Measurements from ENCODE around the gene RHOT2. TPM values are rescaled to one million over a fixed set of nuclear protein-coding genes. Genes with fewer than 3 reads are reported as not detected.

RHOT2 gene
- total RNA-seq, 1 experiment from 2014 or later: 143 TPM

DNA sequence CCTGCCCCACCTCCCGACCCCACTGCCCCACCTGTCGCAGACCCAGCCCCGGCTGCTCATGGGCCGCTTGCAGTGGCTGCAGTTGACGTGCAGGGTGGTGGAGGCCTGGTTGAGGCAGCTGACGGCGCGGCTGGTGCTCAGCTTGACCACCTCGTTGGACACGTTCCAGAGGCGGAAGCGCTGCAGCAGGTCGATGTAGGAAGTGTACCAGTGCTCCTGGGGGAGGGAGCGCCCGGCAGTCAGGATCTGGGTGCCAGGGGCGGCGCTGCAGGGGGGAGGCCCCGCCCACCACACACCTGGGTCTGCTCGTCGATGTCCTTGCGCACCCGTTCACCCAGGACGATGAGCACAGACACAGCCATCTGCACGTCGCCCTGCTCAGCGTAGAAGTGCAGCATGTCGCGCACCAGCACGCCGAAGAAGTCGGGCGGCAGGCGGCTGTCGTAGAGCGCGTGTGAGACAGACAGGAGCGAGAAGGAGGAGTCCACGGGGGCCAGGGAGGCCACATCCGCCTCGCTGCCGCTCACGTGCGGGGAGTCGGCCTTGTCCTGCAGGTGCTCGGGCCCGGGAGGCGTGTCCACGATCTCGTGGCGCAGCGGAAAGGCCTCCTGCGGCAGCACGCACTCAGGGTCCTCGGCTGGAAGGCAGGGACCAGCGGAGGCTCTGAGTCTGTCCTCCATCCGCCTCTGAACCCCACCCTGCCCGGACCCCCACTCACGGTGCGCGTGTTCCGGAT lies 17.2 kb downstream of the RHOT2 start:
- no peaks in the 10 kb centered on the region for H3K9me3 ChIP-seq (ENCODE audit: insufficient read depth, low read depth)
- H3K27me3 ChIP-seq (ENCODE audit: insufficient read depth, low read depth): no peaks in the 10 kb centered on the region
- H3K9me2 ChIP-seq (ENCODE audit: insufficient read depth): no peaks in the 10 kb centered on the region
- H3K27ac ChIP-seq: no peak overlapping the region
- no peak overlapping the region for H3K4me3 ChIP-seq
- no peaks in the 10 kb centered on the region; the same call in 1 of the 2 replicates for H3K36me3 ChIP-seq (ENCODE audit: low read depth)
- H3K4me2 ChIP-seq: peak overlapping the region; percentile 86
- peaks cover 45% of the 10 kb centered on the region for H3K79me2 ChIP-seq (ENCODE audit: low read depth)
- H3K4me1 ChIP-seq (replicated peaks; ENCODE audit: insufficient read depth): peaks cover 41% of the 10 kb centered on the region
- no TSS peak for BruUV-seq (replicated peaks)
- DNase-seq: no peak
- peaks cover 31% of the 10 kb centered on the region; the same call in 1 of the 2 replicates for H3F3A ChIP-seq (ENCODE audit: insufficient read depth, low read depth)
- ChIA-PET CTCF (no interaction called here), POLR2A (ENCODE audit: unreplicated experiment) (no interaction called here)
- TF ChIP-seq, protein P1, sequence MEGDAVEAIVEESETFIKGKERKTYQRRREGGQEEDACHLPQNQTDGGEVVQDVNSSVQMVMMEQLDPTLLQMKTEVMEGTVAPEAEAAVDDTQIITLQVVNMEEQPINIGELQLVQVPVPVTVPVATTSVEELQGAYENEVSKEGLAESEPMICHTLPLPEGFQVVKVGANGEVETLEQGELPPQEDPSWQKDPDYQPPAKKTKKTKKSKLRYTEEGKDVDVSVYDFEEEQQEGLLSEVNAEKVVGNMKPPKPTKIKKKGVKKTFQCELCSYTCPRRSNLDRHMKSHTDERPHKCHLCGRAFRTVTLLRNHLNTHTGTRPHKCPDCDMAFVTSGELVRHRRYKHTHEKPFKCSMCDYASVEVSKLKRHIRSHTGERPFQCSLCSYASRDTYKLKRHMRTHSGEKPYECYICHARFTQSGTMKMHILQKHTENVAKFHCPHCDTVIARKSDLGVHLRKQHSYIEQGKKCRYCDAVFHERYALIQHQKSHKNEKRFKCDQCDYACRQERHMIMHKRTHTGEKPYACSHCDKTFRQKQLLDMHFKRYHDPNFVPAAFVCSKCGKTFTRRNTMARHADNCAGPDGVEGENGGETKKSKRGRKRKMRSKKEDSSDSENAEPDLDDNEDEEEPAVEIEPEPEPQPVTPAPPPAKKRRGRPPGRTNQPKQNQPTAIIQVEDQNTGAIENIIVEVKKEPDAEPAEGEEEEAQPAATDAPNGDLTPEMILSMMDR (conservative IDR thresholded peaks at IDR 0.05): no peak
- no peak for TF ChIP-seq EZH2 (IDR thresholded peaks at IDR 0.05; ENCODE audit: low read depth)
- H2AFZ ChIP-seq: no peak overlapping the region
- intact Hi-C loops (cut with micrococcal nuclease; ENCODE audit: unreplicated experiment): loop anchor here (5.0 kb wide), 1 partner anchor 158 kb away; the partner anchor contains the start of gene CAPN15
- H4K20me1 ChIP-seq (ENCODE audit: insufficient read depth): peaks cover 30% of the 10 kb centered on the region

DNA sequence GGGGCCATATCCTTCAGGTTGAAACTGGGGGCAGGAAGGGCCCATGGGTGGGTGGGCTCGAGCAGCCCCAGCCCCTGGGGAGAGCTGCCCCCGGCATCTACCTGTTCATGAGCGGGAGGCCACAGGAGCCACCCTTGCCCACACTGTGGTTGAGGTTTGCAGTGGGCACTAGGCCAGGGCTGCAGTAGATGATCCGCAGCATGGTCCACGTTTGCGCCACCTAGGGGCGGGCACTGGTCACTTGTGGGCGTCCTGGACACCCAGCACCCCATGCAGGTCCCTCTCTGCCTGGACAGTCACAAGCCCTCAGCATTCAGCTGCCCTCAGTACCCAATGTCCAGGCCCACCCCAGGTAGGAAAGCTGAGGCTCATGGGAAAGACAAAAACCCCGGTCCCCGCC lies 18.0 kb downstream of the RHOT2 start:
- H3K36me3 ChIP-seq (ENCODE audit: low read depth): no peaks in the 10 kb centered on the region; the same call in 1 of the 2 replicates
- H3K4me1 ChIP-seq (replicated peaks; ENCODE audit: insufficient read depth): peaks cover 46% of the 10 kb centered on the region
- no peaks in the 10 kb centered on the region for H3K9me3 ChIP-seq (ENCODE audit: insufficient read depth, low read depth)
- H3K27me3 ChIP-seq (ENCODE audit: insufficient read depth, low read depth): no peaks in the 10 kb centered on the region
- no peak overlapping the region for H3K4me2 ChIP-seq
- TF ChIP-seq, protein P1 (conservative IDR thresholded peaks at IDR 0.05): peak; percentile 71
- TF ChIP-seq EZH2 (IDR thresholded peaks at IDR 0.05; ENCODE audit: low read depth): no peak
- no peak overlapping the region for H3K4me3 ChIP-seq
- intact Hi-C loops (cut with micrococcal nuclease; ENCODE audit: unreplicated experiment): no loop called here
- H3K79me2 ChIP-seq (ENCODE audit: low read depth): peaks cover 41% of the 10 kb centered on the region
- POLR2A ChIA-PET (ENCODE audit: unreplicated experiment): no interaction called here
- no peaks in the 10 kb centered on the region for H3K9me2 ChIP-seq (ENCODE audit: insufficient read depth)
- DNase-seq: peak in 1 of 2 experiments; percentile 65
- H3F3A ChIP-seq (ENCODE audit: insufficient read depth, low read depth): peaks cover 32% of the 10 kb centered on the region; the same call in 1 of the 2 replicates
- no peak overlapping the region for H2AFZ ChIP-seq
- CTCF ChIA-PET: no interaction called here
- H4K20me1 ChIP-seq (ENCODE audit: insufficient read depth): peaks cover 26% of the 10 kb centered on the region
- BruUV-seq (replicated peaks): no TSS peak
- H3K27ac ChIP-seq: no peak overlapping the region

DNA sequence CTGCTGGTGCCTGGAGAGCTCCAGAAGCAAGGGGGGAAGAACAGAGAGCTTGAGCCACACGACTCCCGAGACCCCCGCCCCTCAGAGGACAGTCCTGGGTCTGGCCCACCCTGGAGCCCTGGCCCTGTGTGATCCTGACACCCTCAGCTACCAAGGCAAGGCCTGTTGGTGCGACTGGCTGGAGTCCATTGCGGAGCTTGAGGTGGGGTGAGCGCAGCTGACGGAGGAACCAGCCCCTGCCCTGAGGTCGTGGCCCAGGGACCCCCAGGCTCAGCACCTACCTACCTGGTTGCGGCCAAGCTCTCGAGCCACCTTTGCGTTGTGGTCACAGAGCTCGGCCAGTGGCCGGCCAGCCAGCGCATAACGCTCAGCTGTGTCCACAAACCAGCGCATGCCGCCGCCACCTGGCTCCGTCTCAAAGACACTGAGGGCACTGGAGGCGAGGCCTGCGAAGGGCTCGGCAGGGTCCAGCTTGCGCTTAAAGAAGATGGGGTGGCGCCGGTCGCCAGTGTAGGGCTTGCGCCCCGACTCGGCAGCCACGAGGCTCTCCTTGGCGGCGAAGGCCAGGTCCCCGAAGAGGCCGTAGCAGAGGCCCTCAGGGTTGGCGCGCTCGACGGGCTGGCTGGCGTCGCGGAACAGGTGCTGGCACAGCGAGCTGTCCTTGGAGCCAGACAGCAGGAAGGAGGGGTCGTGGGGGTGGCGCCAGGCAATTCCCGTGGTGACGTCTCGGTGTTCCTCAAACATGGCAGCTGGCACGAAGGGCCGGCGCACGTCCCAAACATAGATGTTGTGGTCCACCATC lies 18.7 kb downstream of the RHOT2 start:
- BruUV-seq (replicated peaks): no TSS peak
- ChIA-PET POLR2A (ENCODE audit: unreplicated experiment) (no interaction called here), CTCF (no interaction called here)
- intact Hi-C loops (cut with micrococcal nuclease; ENCODE audit: unreplicated experiment): no loop called here
- peaks cover 34% of the 10 kb centered on the region for H3K79me2 ChIP-seq (ENCODE audit: low read depth)
- H3K27ac ChIP-seq: no peak overlapping the region
- peaks cover 36% of the 10 kb centered on the region for H3F3A ChIP-seq (ENCODE audit: insufficient read depth, low read depth)
- peaks cover 43% of the 10 kb centered on the region for H3K4me1 ChIP-seq (replicated peaks; ENCODE audit: insufficient read depth)
- no peaks in the 10 kb centered on the region for H3K9me2 ChIP-seq (ENCODE audit: insufficient read depth)
- H3K4me2 ChIP-seq: no peak overlapping the region
- H3K9me3 ChIP-seq (ENCODE audit: insufficient read depth, low read depth): no peaks in the 10 kb centered on the region
- no peak for DNase-seq
- H3K36me3 ChIP-seq (ENCODE audit: low read depth): no peaks in the 10 kb centered on the region; the same call in 1 of the 2 replicates
- H3K27me3 ChIP-seq (ENCODE audit: insufficient read depth, low read depth): no peaks in the 10 kb centered on the region
- H2AFZ ChIP-seq: no peak overlapping the region
- peaks cover 20% of the 10 kb centered on the region for H4K20me1 ChIP-seq (ENCODE audit: insufficient read depth)
- TF ChIP-seq, protein P1 (conservative IDR thresholded peaks at IDR 0.05): no peak
- TF ChIP-seq EZH2 (IDR thresholded peaks at IDR 0.05; ENCODE audit: low read depth): no peak
- no peak overlapping the region for H3K4me3 ChIP-seq

Measured in PC-9 (cell line).